NCI-H1694 (cell line): ENCODE measurements around the gene ANP32D.
"Not testable (repeated sequence)": the region's sequence is repeated elsewhere in the genome, so short reads cannot be mapped to it uniquely, and the experiment has no call there.

ENCODE experiments used
- DNase-seq: peaks from one replicate; lab custom pipeline; 2025; lab: John Stamatoyannopoulos, UW

Gene ANP32D

DNA sequence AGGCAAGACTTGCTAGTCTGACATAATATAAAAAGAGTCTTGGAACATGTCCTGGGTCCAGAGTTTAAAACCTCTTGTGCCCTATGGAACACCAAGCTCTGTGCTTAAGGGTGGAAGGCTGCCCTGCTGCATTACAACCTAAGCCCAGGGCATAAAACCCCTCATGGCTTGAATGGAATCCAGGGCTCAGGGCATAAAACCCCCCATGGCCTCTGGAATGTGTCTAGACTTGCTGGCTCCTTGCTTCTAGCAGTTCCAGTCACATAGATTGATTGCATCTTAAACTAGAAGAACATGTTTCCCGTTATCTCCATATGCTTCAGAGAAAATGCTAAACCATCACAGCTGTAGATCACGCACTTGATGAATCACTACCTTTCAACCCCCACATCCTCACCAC, 34.5 kb downstream of the ANP32D start:
- DNase-seq, result not testable (repeated sequence)

DNA sequence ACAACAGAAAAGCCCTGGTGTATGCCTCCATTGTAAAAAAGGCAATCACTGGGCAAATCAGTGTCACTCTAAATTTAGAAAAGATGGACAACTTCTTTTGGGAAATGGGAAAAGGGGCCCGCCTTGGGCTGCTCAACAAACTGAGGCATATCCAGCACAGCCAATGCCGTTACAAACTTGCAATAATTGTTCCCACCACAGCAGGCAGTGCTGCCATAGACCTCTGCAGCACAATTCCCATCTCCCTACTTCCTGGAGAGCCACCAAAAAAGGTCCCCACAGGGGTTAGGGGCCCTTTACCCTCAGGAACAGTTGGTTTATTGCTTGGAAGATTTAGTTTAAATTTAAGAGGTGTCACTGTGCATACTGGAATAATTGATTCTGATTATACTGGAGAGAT, 36.6 kb downstream of the ANP32D start:
- DNase-seq, result no peak

DNA sequence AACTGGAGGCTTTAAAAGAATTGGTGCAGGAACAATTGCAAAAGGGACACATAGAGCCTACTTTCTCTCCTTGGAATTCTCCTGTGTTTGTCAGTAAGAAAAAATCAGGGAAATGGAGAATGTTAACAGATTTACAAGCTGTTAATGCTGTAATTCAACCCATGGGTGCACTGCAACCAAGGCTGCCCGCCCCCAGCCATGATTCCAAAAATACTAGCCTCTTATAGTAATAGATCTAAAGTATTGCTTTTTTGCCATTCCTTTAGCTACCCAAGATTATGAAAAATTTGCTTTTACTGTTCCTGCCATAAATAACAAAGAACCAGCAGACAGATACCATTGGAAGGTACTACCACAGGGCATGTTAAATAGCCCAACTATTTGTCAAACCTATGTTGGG, 37.8 kb downstream of the ANP32D start:
- DNase-seq, result no peak

DNA sequence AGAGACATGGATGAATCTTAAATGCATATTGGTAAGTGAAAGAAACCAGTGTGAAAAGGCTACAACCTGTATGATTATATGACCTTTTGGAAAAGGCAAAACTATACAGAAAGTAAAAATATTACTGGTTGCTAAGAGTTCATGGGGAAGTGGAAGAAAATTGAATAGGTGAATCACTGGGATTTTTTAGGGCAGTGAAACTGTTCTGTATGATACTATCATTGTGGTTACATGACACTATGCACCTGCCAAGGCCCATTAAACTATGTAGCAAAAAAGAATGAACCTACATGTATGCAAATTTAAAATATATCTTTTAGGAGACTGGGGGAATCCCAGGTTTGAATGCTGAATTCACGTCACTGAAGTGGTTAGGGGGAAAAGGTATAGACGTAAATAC, 40.5 kb downstream of the ANP32D start:
- DNase-seq, result no peak

DNA sequence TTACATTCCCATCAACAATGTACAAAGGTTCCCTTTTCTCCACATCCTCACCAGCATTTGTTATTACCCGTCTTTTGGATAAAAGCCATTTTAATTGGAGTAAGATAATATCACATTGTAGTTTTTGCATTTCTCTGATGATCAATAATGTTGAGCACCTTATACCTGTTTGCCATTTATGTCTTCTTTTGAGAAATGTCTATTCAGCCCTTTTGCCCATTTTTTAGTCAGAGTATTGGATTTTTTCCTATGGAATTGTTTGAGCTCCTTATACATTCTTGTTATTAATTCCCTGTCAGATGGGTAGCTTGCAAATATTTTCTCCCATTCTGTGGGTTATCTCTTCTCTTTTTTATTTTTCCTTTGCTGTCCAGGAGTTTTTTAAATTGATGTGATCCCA, 42.4 kb downstream of the ANP32D start:
- DNase-seq, result no peak

DNA sequence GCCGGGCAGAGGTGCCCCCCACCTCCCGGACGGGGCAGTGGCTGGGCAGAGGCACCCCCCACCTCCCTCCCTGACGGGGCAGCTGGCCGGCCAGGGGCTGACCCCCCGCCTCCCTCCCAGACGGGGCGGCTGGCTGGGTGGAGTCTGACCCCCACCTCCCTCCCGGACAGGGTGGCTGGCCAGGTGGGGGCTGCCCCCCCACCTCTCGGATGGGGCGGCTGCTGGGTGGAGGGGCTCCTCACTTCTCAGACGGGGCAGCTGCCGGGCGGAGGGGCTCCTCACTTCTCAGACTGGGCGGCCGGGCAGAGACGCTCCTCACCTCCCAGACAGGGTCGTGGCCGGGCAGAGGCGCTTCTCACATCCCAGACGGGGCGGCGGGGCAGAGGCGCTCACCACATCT, 48.0 kb downstream of the ANP32D start:
- DNase-seq, result not testable (repeated sequence)
